ENCODE data around the gene NCMAP.
"Not testable (repeated sequence)": the region's sequence is repeated elsewhere in the genome, so short reads cannot be mapped to it uniquely, and the experiment has no call there.

NCMAP gene

DNA sequence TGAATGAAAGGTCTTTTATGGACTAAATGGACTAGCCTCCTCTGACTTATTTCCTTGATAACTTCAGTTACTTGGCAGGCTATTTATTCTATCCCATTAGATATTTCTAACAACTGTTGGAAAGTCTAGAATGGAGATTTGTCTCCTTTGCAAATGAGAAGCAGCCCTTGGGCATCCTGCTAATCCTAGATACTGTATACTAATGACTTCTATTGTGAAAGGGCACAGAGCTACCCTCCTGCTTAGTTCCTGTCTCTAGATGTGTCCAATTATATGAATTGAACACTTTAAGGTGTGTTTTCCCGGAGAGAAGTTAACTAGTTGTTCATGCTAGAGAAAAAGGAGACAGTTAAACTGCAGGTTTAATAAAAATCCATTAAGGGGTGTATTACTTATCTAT is 10.2 kb upstream of the NCMAP start:
- H3K27me3 ChIP-seq, result peaks cover 28% of the 10 kb centered on the region
- H3K27ac ChIP-seq, result no peak overlapping the region
- no peaks in the 10 kb centered on the region for H3K36me3 ChIP-seq
- no peaks in the 10 kb centered on the region for H3K9me3 ChIP-seq
- no peak overlapping the region for H3K4me3 ChIP-seq (ENCODE audit: low read depth in 1 of 2, low read length in 1 of 2)
- H3K4me1 ChIP-seq (ENCODE audit: control insufficient read depth in 1 of 2, insufficient read depth in 1 of 2, low read depth in 1 of 2, low read length in 1 of 2), result no peaks in the 10 kb centered on the region
- TF ChIP-seq, protein P1, sequence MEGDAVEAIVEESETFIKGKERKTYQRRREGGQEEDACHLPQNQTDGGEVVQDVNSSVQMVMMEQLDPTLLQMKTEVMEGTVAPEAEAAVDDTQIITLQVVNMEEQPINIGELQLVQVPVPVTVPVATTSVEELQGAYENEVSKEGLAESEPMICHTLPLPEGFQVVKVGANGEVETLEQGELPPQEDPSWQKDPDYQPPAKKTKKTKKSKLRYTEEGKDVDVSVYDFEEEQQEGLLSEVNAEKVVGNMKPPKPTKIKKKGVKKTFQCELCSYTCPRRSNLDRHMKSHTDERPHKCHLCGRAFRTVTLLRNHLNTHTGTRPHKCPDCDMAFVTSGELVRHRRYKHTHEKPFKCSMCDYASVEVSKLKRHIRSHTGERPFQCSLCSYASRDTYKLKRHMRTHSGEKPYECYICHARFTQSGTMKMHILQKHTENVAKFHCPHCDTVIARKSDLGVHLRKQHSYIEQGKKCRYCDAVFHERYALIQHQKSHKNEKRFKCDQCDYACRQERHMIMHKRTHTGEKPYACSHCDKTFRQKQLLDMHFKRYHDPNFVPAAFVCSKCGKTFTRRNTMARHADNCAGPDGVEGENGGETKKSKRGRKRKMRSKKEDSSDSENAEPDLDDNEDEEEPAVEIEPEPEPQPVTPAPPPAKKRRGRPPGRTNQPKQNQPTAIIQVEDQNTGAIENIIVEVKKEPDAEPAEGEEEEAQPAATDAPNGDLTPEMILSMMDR (IDR thresholded peaks at IDR 0.05), result no peak

DNA sequence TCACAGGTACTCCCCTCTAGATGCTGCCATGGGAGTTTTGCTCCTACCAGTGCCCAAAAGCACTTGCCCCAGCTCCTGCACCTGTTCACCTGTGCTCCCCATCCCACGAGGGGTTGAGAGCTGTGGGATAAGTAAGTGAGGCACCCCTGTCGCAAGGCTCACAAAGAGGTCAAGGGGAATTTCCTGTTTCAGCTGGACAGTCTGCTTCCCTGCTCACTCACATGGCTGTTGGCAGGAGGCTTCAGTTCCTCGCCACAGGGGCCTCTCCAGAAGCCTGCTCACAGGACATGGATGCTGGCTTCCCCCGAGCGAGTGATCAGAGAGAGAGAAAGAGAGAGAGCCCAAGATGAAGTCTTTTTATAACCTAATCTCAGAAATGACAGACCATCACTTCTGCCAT is 8.7 kb upstream of the NCMAP start:
- no peaks in the 10 kb centered on the region for H3K9me3 ChIP-seq
- H3K27ac ChIP-seq, result no peak overlapping the region
- TF ChIP-seq, protein P1 (IDR thresholded peaks at IDR 0.05), result no peak
- no peak overlapping the region for H3K4me3 ChIP-seq (ENCODE audit: low read depth in 1 of 2, low read length in 1 of 2)
- no peaks in the 10 kb centered on the region for H3K4me1 ChIP-seq (ENCODE audit: control insufficient read depth in 1 of 2, insufficient read depth in 1 of 2, low read depth in 1 of 2, low read length in 1 of 2)
- H3K27me3 ChIP-seq, result peaks cover 43% of the 10 kb centered on the region
- no peaks in the 10 kb centered on the region for H3K36me3 ChIP-seq

DNA sequence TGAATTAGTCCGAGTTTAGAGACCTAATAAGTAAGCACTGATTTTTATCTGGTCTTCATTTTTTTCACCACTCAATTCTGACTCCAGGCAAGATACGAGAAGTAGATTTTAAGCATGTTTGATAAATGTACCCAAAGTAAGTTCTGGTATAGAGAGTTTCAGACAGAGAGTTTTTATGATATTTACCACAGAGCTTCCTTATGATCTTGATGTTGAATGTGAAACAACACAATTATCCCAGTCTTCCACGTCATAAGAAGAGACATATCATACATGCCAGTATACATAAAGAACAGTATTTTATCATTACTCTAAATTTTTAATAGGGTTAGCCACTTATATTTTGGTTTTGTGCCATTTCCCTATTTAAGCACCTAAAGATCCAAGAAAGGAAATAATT is 7.8 kb upstream of the NCMAP start:
- peaks cover 48% of the 10 kb centered on the region for H3K27me3 ChIP-seq
- H3K9me3 ChIP-seq, result no peaks in the 10 kb centered on the region
- H3K4me1 ChIP-seq (ENCODE audit: control insufficient read depth in 1 of 2, insufficient read depth in 1 of 2, low read depth in 1 of 2, low read length in 1 of 2), result no peaks in the 10 kb centered on the region
- TF ChIP-seq, protein P1 (IDR thresholded peaks at IDR 0.05), result no peak
- no peak overlapping the region for H3K4me3 ChIP-seq (ENCODE audit: low read depth in 1 of 2, low read length in 1 of 2)
- no peaks in the 10 kb centered on the region for H3K36me3 ChIP-seq
- no peak overlapping the region for H3K27ac ChIP-seq

DNA sequence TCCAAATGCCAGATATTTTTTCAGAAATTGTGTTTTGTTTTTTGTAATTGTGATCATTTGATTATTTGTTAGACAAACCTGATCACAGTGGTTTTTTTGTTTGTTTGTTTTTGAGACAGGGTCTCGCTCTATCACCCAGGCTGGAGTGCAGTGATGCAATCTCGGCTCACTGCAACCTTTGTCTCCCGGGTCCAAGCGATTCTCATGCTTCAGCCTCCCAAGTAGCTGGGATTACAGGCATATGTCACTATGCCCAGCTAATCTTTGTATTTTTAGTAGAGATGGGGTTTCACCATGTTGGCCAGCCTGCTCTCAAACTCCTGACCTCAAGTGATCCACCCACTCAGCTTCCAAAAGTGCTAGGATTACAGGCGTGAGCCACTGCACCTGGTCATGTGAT is 6.7 kb upstream of the NCMAP start:
- H3K4me1 ChIP-seq (ENCODE audit: control insufficient read depth in 1 of 2, insufficient read depth in 1 of 2, low read depth in 1 of 2, low read length in 1 of 2); H3K9me3 ChIP-seq; H3K36me3 ChIP-seq; H3K27ac ChIP-seq; H3K4me3 ChIP-seq (ENCODE audit: low read depth in 1 of 2, low read length in 1 of 2): not testable (repeated sequence)
- peaks cover 60% of the 10 kb centered on the region for H3K27me3 ChIP-seq

DNA sequence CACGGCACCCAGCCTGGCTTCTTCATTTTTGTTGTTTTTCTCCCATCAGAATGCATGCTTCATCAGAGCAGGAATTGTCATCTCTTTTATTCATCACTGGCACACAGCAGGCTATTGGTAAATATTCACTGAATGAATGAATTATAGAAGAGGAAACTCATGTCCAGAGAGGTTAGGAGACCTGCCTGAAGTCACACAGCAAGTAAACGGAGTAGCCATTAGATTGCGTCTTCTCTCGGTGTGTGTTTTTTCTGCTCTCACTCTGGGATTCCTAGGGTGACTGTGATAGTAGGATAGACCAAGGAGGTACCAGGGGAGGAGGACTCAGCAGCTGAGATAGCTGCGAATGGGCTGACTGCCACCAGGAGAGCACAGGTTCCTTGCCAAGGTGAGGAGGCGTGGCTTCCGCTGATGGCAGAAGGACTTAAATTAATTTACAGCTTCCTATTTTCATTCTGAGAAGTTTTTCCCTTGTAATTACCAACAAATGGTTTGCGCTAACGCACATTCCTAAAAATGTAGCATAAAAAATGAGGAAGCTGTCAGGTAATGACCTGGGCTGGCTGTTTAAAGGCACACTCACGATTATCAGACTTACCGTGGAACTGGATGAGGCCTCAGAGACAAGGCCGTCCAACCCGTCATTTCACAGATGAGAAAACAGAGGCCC is 4.5 kb upstream of the NCMAP start:
- Histone ChIP-seq H3K36me3 (no peaks in the 10 kb centered on the region), H3K4me1 (ENCODE audit: control insufficient read depth in 1 of 2, insufficient read depth in 1 of 2, low read depth in 1 of 2, low read length in 1 of 2) (peaks cover 0 to 7% of the 10 kb centered on the region in 2 experiments), H3K9me3 (no peaks in the 10 kb centered on the region), H3K4me3 (ENCODE audit: low read depth in 1 of 2, low read length in 1 of 2) (no peak overlapping the region), H3K27ac (no peak overlapping the region), H3K27me3 (peaks cover 82% of the 10 kb centered on the region)
- TF ChIP-seq, protein P1 (IDR thresholded peaks at IDR 0.05), result no peak

DNA sequence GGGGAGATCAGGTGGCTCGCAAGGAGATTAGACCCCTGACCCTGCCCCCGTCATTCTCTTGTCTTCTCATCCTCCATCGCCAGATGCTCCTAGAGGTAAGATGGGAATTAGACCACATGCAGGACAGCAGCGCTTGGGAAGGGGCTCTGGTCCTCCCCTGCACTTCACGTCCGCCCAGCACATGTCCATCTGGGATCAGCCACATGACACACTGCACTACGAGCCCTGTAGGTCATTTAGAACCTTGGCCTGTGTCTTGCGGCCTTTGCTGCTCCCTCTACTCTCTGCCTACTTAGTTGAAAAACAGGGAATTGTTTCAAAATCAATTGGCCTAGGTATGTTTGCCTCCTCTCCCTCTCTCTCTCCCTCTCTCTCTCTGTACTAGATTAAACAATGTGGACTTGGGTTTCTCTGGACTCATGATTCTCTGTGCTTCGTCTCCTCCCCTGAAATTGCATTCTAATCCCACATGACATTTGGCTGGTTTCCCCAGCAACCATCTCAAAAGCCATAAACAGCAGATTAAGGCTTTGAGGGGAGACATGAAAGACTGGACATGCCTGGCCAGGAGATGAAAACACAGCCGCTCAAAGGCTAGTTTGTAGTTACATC is 3.8 kb upstream of the NCMAP start:
- H3K36me3 ChIP-seq, result no peaks in the 10 kb centered on the region
- H3K4me3 ChIP-seq (ENCODE audit: low read depth in 1 of 2, low read length in 1 of 2), result no peak overlapping the region
- TF ChIP-seq, protein P1 (IDR thresholded peaks at IDR 0.05), result no peak
- H3K4me1 ChIP-seq (ENCODE audit: control insufficient read depth in 1 of 2, insufficient read depth in 1 of 2, low read depth in 1 of 2, low read length in 1 of 2), result peaks cover 0 to 7% of the 10 kb centered on the region in 2 experiments
- peaks cover 88% of the 10 kb centered on the region for H3K27me3 ChIP-seq
- no peaks in the 10 kb centered on the region for H3K9me3 ChIP-seq
- H3K27ac ChIP-seq, result no peak overlapping the region

Measured in neutrophil (primary cell).